Measurements from ENCODE around the gene CYP2A7.
A peak's percentile ranks its signal among the peaks of the same experiment; 100 is the strongest.

DNA sequence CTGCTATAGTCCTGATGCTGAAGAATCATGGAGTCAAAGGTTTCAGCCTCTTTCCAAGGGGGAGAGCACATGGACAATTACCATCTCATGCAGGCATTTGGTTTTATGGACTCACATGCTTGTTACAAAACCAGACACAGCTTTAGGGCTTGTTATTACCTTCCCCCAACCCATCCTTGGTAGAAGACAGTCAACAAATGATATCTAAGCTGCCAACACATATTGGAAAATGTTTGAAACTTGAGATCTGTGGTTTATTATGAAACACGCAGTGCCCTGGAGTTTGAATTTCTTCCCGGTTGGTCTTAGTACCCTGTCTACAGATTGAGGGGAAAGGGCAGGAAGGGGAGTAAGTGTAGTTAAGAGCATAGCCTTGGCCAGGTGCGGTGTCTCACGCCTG, 19.2 kb downstream of the CYP2A7 start:
- TF ChIP-seq ZNF558 (tag by site-specific recombination; IDR thresholded peaks at IDR 0.05): no peak
- TF ChIP-seq, protein P1, sequence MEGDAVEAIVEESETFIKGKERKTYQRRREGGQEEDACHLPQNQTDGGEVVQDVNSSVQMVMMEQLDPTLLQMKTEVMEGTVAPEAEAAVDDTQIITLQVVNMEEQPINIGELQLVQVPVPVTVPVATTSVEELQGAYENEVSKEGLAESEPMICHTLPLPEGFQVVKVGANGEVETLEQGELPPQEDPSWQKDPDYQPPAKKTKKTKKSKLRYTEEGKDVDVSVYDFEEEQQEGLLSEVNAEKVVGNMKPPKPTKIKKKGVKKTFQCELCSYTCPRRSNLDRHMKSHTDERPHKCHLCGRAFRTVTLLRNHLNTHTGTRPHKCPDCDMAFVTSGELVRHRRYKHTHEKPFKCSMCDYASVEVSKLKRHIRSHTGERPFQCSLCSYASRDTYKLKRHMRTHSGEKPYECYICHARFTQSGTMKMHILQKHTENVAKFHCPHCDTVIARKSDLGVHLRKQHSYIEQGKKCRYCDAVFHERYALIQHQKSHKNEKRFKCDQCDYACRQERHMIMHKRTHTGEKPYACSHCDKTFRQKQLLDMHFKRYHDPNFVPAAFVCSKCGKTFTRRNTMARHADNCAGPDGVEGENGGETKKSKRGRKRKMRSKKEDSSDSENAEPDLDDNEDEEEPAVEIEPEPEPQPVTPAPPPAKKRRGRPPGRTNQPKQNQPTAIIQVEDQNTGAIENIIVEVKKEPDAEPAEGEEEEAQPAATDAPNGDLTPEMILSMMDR (tag by site-specific recombination; IDR thresholded peaks at IDR 0.05): no peak
- no peak for TF ChIP-seq ZNF121 (tag by site-specific recombination; IDR thresholded peaks at IDR 0.05)
- TF ChIP-seq, protein P2, sequence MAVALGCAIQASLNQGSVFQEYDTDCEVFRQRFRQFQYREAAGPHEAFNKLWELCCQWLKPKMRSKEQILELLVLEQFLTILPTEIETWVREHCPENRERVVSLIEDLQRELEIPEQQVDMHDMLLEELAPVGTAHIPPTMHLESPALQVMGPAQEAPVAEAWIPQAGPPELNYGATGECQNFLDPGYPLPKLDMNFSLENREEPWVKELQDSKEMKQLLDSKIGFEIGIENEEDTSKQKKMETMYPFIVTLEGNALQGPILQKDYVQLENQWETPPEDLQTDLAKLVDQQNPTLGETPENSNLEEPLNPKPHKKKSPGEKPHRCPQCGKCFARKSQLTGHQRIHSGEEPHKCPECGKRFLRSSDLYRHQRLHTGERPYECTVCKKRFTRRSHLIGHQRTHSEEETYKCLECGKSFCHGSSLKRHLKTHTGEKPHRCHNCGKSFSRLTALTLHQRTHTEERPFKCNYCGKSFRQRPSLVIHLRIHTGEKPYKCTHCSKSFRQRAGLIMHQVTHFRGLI (tag by site-specific recombination; IDR thresholded peaks at IDR 0.05): peak; percentile 46; the same call in 1 of the 2 replicates
- no peak for TF ChIP-seq ZNF792 (tag by site-specific recombination; IDR thresholded peaks at IDR 0.05)
- TF ChIP-seq, protein P3, sequence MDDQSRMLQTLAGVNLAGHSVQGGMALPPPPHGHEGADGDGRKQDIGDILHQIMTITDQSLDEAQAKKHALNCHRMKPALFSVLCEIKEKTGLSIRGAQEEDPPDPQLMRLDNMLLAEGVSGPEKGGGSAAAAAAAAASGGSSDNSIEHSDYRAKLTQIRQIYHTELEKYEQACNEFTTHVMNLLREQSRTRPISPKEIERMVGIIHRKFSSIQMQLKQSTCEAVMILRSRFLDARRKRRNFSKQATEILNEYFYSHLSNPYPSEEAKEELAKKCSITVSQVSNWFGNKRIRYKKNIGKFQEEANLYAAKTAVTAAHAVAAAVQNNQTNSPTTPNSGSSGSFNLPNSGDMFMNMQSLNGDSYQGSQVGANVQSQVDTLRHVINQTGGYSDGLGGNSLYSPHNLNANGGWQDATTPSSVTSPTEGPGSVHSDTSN (CRISPR knock-in tag; IDR thresholded peaks at IDR 0.05): no peak
- TF ChIP-seq ZFP41 (tag by site-specific recombination; IDR thresholded peaks at IDR 0.05; ENCODE audit: borderline replicate concordance): no peak
